ENCODE measurements around the gene CDC6.

Gene CDC6

GRCh38 chr17:40350689-40351358 is 63.1 kb downstream of the CDC6 start:
- DNase-seq (ENCODE audit: low read depth), result no peak
- no peak overlapping the region for H3K4me3 ChIP-seq (ENCODE audit: low read depth, low read length)
- TF ChIP-seq CTCF (IDR thresholded peaks at IDR 0.05; ENCODE audit: control insufficient read depth, extremely low read depth, insufficient read depth), result no peak

- no peak for DNase-seq (ENCODE audit: low read depth)
- H3K4me3 ChIP-seq (ENCODE audit: low read depth, low read length), result no peak overlapping the region
- TF ChIP-seq CTCF (IDR thresholded peaks at IDR 0.05; ENCODE audit: control insufficient read depth, extremely low read depth, insufficient read depth), result no peak
Observed at GRCh38 chr17:40351359-40352236, 63.9 kb downstream of the CDC6 start.

GRCh38 chr17:40352237-40352778 is 64.6 kb downstream of the CDC6 start:
- no peak for TF ChIP-seq CTCF (IDR thresholded peaks at IDR 0.05; ENCODE audit: control insufficient read depth, extremely low read depth, insufficient read depth)
- no peak for DNase-seq (ENCODE audit: low read depth)
- H3K4me3 ChIP-seq (ENCODE audit: low read depth, low read length), result no peak overlapping the region

- H3K4me3 ChIP-seq (ENCODE audit: low read depth, low read length), result no peak overlapping the region
- no peak for DNase-seq (ENCODE audit: low read depth)
- no peak for TF ChIP-seq CTCF (IDR thresholded peaks at IDR 0.05; ENCODE audit: control insufficient read depth, extremely low read depth, insufficient read depth)
Observed at GRCh38 chr17:40352779-40353394, 65.2 kb downstream of the CDC6 start.

Measured in LNCaP clone FGC (cell line).